ENCODE measurements around the gene SMAD9. TPM values are rescaled to one million over a fixed set of nuclear protein-coding genes. Genes with fewer than 3 reads are reported as not detected.

Gene SMAD9
- total RNA-seq, 1 experiment from 2014 or later: 25.9 TPM

DNA sequence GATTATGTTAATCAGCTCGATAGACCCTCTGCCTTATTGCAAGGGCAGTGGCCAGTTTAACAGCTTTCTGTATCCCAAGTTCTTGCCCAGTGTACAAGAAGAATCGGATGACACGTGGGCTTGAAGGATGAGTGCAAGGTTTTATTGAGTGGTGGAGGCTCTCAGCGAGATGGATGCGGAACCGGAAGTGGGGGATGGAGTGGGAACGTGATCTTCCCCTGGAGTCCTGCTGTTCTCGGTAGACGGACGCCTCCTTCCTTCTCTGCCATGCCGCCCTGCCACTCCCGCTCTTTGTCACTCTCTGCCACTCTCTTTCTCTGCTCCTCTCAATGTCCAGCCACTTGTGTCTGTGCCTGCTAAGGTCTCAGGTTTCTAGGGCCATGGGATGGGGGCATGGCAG lies 80.1 kb downstream of the SMAD9 start:
- no peaks in the 10 kb centered on the region for H3K9me3 ChIP-seq (replicated peaks)
- no peaks in the 10 kb centered on the region for H3K27me3 ChIP-seq (replicated peaks)
- peaks cover 10% of the 10 kb centered on the region for H3K4me1 ChIP-seq (replicated peaks)
- no peak overlapping the region for H3K4me3 ChIP-seq
- DNase-seq (ENCODE audit: low read depth in 1 of 2, low spot score in 2 of 2): no peak
- no peak overlapping the region for H3K27ac ChIP-seq
- peaks cover 5% of the 10 kb centered on the region for H3K36me3 ChIP-seq

GRCh38 chr13:36839281-36839680 lies 80.8 kb downstream of the SMAD9 start:
- Histone ChIP-seq H3K4me3 (no peak overlapping the region), H3K27me3 (replicated peaks) (no peaks in the 10 kb centered on the region), H3K27ac (no peak overlapping the region), H3K9me3 (replicated peaks) (no peaks in the 10 kb centered on the region), H3K36me3 (peaks cover 5% of the 10 kb centered on the region), H3K4me1 (replicated peaks) (peaks cover 10% of the 10 kb centered on the region)
- DNase-seq (ENCODE audit: low read depth in 1 of 2, low spot score in 2 of 2): peak in 1 of 2 experiments; percentile 16

DNA sequence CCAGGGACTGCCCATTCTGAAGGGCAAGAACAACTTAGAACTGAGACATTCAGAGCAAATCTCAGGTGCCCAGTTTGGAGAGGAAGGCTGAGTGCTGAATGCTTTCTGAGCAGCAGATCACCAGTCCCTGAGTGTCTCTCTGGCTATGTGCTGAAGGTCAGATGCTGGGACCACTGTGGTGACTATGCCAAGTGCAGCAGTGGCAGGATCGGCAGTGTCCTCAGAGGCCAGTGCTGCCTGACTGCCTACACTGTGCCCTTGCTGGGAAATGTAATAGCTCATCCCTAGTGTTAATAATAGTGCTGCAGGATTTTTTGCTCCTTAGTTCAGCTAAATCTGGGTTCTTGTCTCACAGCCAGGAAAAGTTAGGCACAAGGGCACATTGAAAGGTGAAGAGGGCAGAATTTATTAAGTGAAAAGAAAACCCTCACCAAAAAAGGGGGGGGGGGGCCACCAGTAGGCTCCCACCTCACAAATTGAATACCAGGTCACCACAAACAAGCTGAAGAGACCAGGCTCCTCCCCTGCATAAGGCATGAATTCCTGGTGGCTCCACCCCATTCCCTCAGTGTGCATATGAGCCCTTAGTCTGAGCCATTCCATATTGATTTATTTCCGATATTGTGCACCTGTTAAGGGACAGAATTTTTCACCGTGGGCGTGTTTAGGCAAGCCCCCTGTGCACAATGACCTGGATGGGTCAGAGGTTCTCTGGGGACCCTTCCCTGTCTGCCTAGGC lies 82.5 kb downstream of the SMAD9 start:
- no peaks in the 10 kb centered on the region; the same call in 1 of the 2 replicates for H3K36me3 ChIP-seq
- H3K27me3 ChIP-seq (replicated peaks): no peaks in the 10 kb centered on the region
- H3K9me3 ChIP-seq (replicated peaks): no peaks in the 10 kb centered on the region
- H3K4me1 ChIP-seq (replicated peaks): peaks cover 10% of the 10 kb centered on the region
- no peak overlapping the region for H3K27ac ChIP-seq
- DNase-seq (ENCODE audit: low read depth in 1 of 2, low spot score in 2 of 2): no peak
- no peak overlapping the region for H3K4me3 ChIP-seq

GRCh38 chr13:36834299-36834698 lies 85.7 kb downstream of the SMAD9 start:
- Histone ChIP-seq H3K4me3 (no peak overlapping the region), H3K27me3 (replicated peaks) (no peaks in the 10 kb centered on the region), H3K4me1 (replicated peaks) (peaks cover 3% of the 10 kb centered on the region), H3K36me3 (peaks cover 2% of the 10 kb centered on the region), H3K9me3 (replicated peaks) (no peaks in the 10 kb centered on the region), H3K27ac (no peak overlapping the region)
- DNase-seq (ENCODE audit: low read depth in 1 of 2, low spot score in 2 of 2): no peak

- Histone ChIP-seq H3K4me3 (no peak overlapping the region), H3K27ac (no peak overlapping the region), H3K27me3 (replicated peaks) (no peaks in the 10 kb centered on the region), H3K4me1 (replicated peaks) (no peaks in the 10 kb centered on the region), H3K36me3 (peaks cover 21% of the 10 kb centered on the region), H3K9me3 (replicated peaks) (no peaks in the 10 kb centered on the region)
- no peak for DNase-seq (ENCODE audit: low read depth in 1 of 2, low spot score in 2 of 2)
Observed at GRCh38 chr13:36831291-36831690, 88.7 kb downstream of the SMAD9 start.

GRCh38 chr13:36829753-36830152 lies 90.3 kb downstream of the SMAD9 start:
- Histone ChIP-seq H3K4me3 (no peak overlapping the region), H3K4me1 (replicated peaks) (no peaks in the 10 kb centered on the region; the same call in 1 of the 2 replicates), H3K36me3 (peaks cover 22% of the 10 kb centered on the region), H3K27me3 (replicated peaks) (no peaks in the 10 kb centered on the region), H3K9me3 (replicated peaks) (no peaks in the 10 kb centered on the region), H3K27ac (no peak overlapping the region)
- DNase-seq (ENCODE audit: low read depth in 1 of 2, low spot score in 2 of 2): no peak

DNA sequence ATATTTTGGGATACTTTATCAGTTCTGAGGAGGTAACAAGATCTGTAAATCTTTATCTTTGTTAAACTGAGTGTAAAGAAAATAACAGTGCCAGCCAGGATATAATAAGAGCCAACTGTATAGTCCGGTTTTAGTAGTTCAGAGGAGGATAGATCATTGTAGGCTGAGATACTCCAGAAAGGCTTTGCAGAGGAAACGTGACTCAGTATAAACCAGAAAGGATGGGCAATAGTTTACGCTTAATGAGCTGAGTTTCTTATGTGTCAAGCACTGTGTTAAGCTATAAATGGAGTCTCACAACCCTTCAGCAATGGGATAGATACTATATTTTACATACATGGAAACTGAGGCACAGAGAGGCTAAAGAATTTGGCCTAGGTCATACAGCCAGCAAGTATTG lies 97.3 kb downstream of the SMAD9 start:
- H3K9me3 ChIP-seq (replicated peaks): no peaks in the 10 kb centered on the region
- H3K4me1 ChIP-seq (replicated peaks): peaks cover 11% of the 10 kb centered on the region
- H3K36me3 ChIP-seq: peaks cover 10% of the 10 kb centered on the region
- no peak overlapping the region for H3K27ac ChIP-seq
- no peak overlapping the region for H3K4me3 ChIP-seq
- no peak for DNase-seq (ENCODE audit: low read depth in 1 of 2, low spot score in 2 of 2)
- no peaks in the 10 kb centered on the region for H3K27me3 ChIP-seq (replicated peaks)

GRCh38 chr13:36820222-36820621 lies 99.8 kb downstream of the SMAD9 start:
- H3K9me3 ChIP-seq (replicated peaks): no peaks in the 10 kb centered on the region
- H3K36me3 ChIP-seq: no peaks in the 10 kb centered on the region; the same call in 1 of the 2 replicates
- no peak overlapping the region for H3K27ac ChIP-seq
- H3K4me1 ChIP-seq (replicated peaks): peaks cover 11% of the 10 kb centered on the region
- DNase-seq (ENCODE audit: low read depth in 1 of 2, low spot score in 2 of 2): no peak
- peak overlapping the region; percentile 78 for H3K4me3 ChIP-seq
- no peaks in the 10 kb centered on the region for H3K27me3 ChIP-seq (replicated peaks)

DNA sequence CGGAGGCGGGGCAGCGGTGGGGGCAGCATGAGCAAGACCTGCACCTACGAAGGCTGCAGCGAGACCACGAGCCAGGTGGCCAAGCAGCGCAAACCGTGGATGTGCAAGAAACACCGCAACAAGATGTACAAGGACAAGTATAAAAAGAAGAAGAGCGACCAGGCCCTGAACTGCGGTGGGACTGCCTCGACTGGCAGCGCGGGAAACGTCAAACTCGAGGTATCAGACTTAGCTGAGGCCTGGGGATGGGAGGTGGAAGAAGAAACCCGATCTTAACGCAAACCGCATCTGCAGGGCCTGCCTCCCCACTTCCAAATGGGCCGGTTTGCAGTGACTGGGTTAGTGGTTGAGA lies 100.3 kb downstream of the SMAD9 start:
- no peaks in the 10 kb centered on the region; the same call in 1 of the 2 replicates for H3K27me3 ChIP-seq (replicated peaks)
- DNase-seq (ENCODE audit: low read depth in 1 of 2, low spot score in 2 of 2): peak in 1 of 2 experiments; percentile 34
- no peak overlapping the region; the same call in 1 of the 2 replicates for H3K27ac ChIP-seq
- no peaks in the 10 kb centered on the region for H3K9me3 ChIP-seq (replicated peaks)
- no peaks in the 10 kb centered on the region; the same call in 1 of the 2 replicates for H3K36me3 ChIP-seq
- H3K4me3 ChIP-seq: peak overlapping the region; percentile 78
- peaks cover 11% of the 10 kb centered on the region for H3K4me1 ChIP-seq (replicated peaks)

DNA sequence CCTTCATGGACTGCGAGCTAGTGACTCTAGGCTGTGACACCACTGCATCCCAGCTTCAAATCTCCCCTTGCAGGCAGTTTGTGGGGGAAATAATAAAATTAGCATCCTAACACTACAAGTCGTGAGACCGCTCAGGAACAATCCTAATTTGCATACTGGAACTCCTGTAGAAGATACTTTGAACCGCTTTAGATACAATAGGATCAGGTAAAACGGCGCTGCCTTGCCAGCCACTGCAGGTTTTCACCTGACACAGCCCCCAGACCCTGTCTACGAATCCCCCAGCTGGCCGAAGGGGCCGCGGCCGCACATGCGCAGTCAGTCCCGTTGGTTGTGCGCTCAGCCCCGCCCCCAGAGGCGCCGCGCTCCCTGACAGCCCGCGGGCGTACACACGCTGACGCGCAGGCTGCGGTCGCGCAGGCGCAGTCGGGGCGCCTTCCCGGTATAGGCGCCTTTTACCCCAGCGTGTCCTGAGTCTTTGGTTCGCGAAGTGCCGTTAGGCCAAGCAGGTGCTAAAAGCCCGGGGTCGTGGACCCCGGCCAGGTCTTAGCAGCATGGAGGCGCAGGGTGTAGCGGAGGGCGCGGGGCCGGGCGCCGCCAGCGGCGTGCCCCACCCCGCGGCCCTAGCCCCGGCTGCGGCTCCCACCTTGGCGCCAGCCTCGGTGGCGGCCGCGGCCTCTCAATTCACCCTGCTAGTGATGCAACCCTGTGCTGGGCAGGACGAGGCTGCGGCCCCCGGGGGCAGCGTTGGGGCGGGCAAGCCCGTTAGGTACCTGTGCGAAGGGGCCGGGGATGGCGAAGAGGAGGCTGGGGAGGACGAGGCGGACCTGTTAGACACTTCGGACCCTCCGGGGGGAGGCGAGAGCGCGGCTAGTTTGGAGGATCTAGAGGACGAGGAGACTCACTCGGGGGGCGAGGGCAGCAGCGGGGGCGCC lies 101.0 kb downstream of the SMAD9 start, which contains the start of gene RFXAP:
RFXAP (plus strand) TSS at position 419 of the 935 bp plus-strand sequence; CDS start at position 555, 136 bp downstream.
- no peaks in the 10 kb centered on the region for H3K9me3 ChIP-seq (replicated peaks)
- peak; percentile 81 to 84 for DNase-seq (ENCODE audit: low read depth in 1 of 2, low spot score in 2 of 2)
- H3K36me3 ChIP-seq: no peaks in the 10 kb centered on the region; the same call in 1 of the 2 replicates
- peak within 1 kb of the TSS; percentile 78 for H3K4me3 ChIP-seq
- peaks cover 11% of the 10 kb centered on the region for H3K4me1 ChIP-seq (replicated peaks)
- H3K27ac ChIP-seq: peak within 1 kb of the TSS; percentile 49
- H3K27me3 ChIP-seq (replicated peaks): no peaks in the 10 kb centered on the region; the same call in 1 of the 2 replicates

- no peak for DNase-seq (ENCODE audit: low read depth in 1 of 2, low spot score in 2 of 2)
- Histone ChIP-seq H3K27me3 (replicated peaks) (no peaks in the 10 kb centered on the region; the same call in 1 of the 2 replicates), H3K36me3 (no peaks in the 10 kb centered on the region; the same call in 1 of the 2 replicates), H3K27ac (no peak overlapping the region), H3K4me3 (peak overlapping the region; percentile 78), H3K9me3 (replicated peaks) (no peaks in the 10 kb centered on the region), H3K4me1 (replicated peaks) (peaks cover 11% of the 10 kb centered on the region)
Observed at GRCh38 chr13:36817996-36818803, 101.8 kb downstream of the SMAD9 start.

GRCh38 chr13:36815062-36815461 lies 105.0 kb downstream of the SMAD9 start:
- DNase-seq (ENCODE audit: low read depth in 1 of 2, low spot score in 2 of 2): no peak
- no peak overlapping the region for H3K27ac ChIP-seq
- no peak overlapping the region for H3K4me3 ChIP-seq
- no peaks in the 10 kb centered on the region; the same call in 1 of the 2 replicates for H3K36me3 ChIP-seq
- H3K9me3 ChIP-seq (replicated peaks): no peaks in the 10 kb centered on the region
- no peaks in the 10 kb centered on the region; the same call in 1 of the 2 replicates for H3K27me3 ChIP-seq (replicated peaks)
- peaks cover 3% of the 10 kb centered on the region; the same call in 1 of the 2 replicates for H3K4me1 ChIP-seq (replicated peaks)

DNA sequence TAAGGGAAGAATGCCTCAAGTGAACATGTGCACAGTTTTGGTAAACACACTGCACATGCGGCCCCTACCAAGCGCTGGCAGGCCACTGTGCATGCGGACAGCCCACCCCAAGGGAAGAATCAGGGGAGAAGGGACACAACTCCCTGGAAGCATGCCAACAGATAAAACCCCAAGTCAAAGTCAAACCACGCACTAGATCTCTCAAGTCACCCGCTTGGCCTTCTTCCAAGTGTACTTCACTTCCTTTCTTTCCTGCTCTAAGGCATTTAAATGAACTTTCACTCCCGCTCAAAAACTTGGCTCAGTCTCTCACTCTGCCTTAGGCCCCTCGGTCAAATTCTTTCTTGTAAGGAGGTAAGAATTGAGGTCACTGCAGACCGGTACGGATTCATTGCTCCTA lies 105.6 kb downstream of the SMAD9 start:
- no peaks in the 10 kb centered on the region for H3K9me3 ChIP-seq (replicated peaks)
- no peak overlapping the region for H3K4me3 ChIP-seq
- no peak overlapping the region for H3K27ac ChIP-seq
- H3K27me3 ChIP-seq (replicated peaks): no peaks in the 10 kb centered on the region; the same call in 1 of the 2 replicates
- H3K4me1 ChIP-seq (replicated peaks): no peaks in the 10 kb centered on the region
- no peaks in the 10 kb centered on the region; the same call in 1 of the 2 replicates for H3K36me3 ChIP-seq
- DNase-seq (ENCODE audit: low read depth in 1 of 2, low spot score in 2 of 2): no peak
